H9 (cell line): ENCODE measurements around the gene COL23A1. TPM values are rescaled to one million over a fixed set of nuclear protein-coding genes. Genes with fewer than 3 reads are reported as not detected.

ENCODE experiments used
- DNase-seq: peaks from one replicate; pipeline ENCODE4 v3.0.0-alpha.2; 2017
- H2AFZ ChIP-seq: one replicate; pipeline ENCODE4 v1.6.1; 2013; ENCODE audit warnings: mild to moderate bottlenecking, low read length, control low read depth, moderate library complexity
- H2AK5ac ChIP-seq: 2 replicates; pipeline ENCODE4 v1.6.1; 2013; ENCODE audit warnings: low read length, control low read depth, mixed read lengths; ENCODE audit not compliant: insufficient read length
- H2BK120ac ChIP-seq: one replicate; pipeline ENCODE4 v1.6.1; 2013; ENCODE audit warnings: low read depth, mild to moderate bottlenecking, low read length, control low read depth, inconsistent platforms; ENCODE audit not compliant: poor library complexity, severe bottlenecking
- H2BK12ac ChIP-seq: 2 replicates; pipeline ENCODE4 v1.6.1; 2013; ENCODE audit warnings: low read length, control low read depth, mixed read lengths, low read depth; ENCODE audit not compliant: insufficient read length
- H2BK15ac ChIP-seq: 2 replicates; pipeline ENCODE4 v1.6.1; 2013; ENCODE audit warnings: low read depth, low read length, control low read depth
- H2BK20ac ChIP-seq: one replicate; pipeline ENCODE4 v1.6.1; 2013; ENCODE audit warnings: low read depth, mild to moderate bottlenecking, low read length, control low read depth, inconsistent platforms; ENCODE audit not compliant: poor library complexity, severe bottlenecking
- H2BK5ac ChIP-seq: 2 replicates; pipeline ENCODE4 v1.6.1; 2013; ENCODE audit warnings: low read length, control low read depth, mixed read lengths; ENCODE audit not compliant: insufficient read length
- H3K14ac ChIP-seq: 2 replicates; pipeline ENCODE4 v1.6.1; 2013; ENCODE audit warnings: low read length, control low read depth; ENCODE audit not compliant: insufficient read depth
- H3K18ac ChIP-seq: 2 replicates; pipeline ENCODE4 v1.6.1; 2013; ENCODE audit warnings: low read depth, mild to moderate bottlenecking, mixed read lengths, low read length, control low read depth; ENCODE audit not compliant: insufficient read length
- H3K23ac ChIP-seq: 2 replicates; pipeline ENCODE4 v1.6.1; 2013; ENCODE audit warnings: low read length, control low read depth, mixed read lengths, low read depth; ENCODE audit not compliant: insufficient read length
- H3K23me2 ChIP-seq: 2 replicates; pipeline ENCODE4 v1.6.1; 2013; ENCODE audit warnings: low read depth, mild to moderate bottlenecking, mixed read lengths, low read length, control low read depth; ENCODE audit not compliant: insufficient read length, poor library complexity, severe bottlenecking
- H3K27ac ChIP-seq: 2 replicates; pipeline ENCODE4 v1.5.1; 2013; ENCODE audit warnings: low read length, control low read depth, mixed read lengths, low read depth; ENCODE audit not compliant: insufficient read length
- H3K27me3 ChIP-seq: 2 replicates; pipeline ENCODE4 v1.6.1; 2013; ENCODE audit warnings: low read length, control low read depth, inconsistent platforms; ENCODE audit not compliant: insufficient read depth
- H3K4ac ChIP-seq: 2 replicates; pipeline ENCODE4 v1.6.1; 2013; ENCODE audit warnings: low read depth, mild to moderate bottlenecking, control low read depth, inconsistent platforms, low read length, moderate library complexity
- H3K4me1 ChIP-seq: 2 replicates; pipeline ENCODE4 v1.6.1; 2013; ENCODE audit warnings: low read length, control low read depth, inconsistent platforms; ENCODE audit not compliant: insufficient read depth
- H3K4me2 ChIP-seq: 2 replicates; pipeline ENCODE4 v1.6.1; 2013; ENCODE audit warnings: low read length, control low read depth, mixed read lengths; ENCODE audit not compliant: insufficient read length, insufficient read depth
- H3K56ac ChIP-seq: 2 replicates; pipeline ENCODE4 v1.6.1; 2013; ENCODE audit warnings: low read depth, mild to moderate bottlenecking, mixed read lengths, low read length, control low read depth; ENCODE audit not compliant: insufficient read length
- H3K79me1 ChIP-seq: 2 replicates; pipeline ENCODE4 v1.6.1; 2013; ENCODE audit warnings: low read depth, mild to moderate bottlenecking, moderate library complexity, low read length, control low read depth, inconsistent platforms; ENCODE audit not compliant: insufficient read depth, poor library complexity, severe bottlenecking
- H3K79me2 ChIP-seq: 2 replicates; pipeline ENCODE4 v1.6.1; 2013; ENCODE audit warnings: low read length, control low read depth, inconsistent platforms; ENCODE audit not compliant: insufficient read depth
- H3K9ac ChIP-seq: 2 replicates; pipeline ENCODE4 v1.6.1; 2013; ENCODE audit warnings: low read length, control low read depth, mixed read lengths; ENCODE audit not compliant: insufficient read length; ENCODE audit errors: extremely low read depth
- H3K9me3 ChIP-seq: one replicate; pipeline ENCODE4 v1.6.1; 2013; ENCODE audit warnings: low read depth, low read length, inconsistent platforms; ENCODE audit not compliant: control insufficient read depth
- H3T11ph ChIP-seq: one replicate; pipeline ENCODE4 v1.6.1; 2013; ENCODE audit warnings: mild to moderate bottlenecking, low read length, control low read depth, inconsistent platforms
- H4K20me1 ChIP-seq: one replicate; pipeline ENCODE4 v1.6.1; 2013; ENCODE audit not compliant: control insufficient read depth, insufficient read length, insufficient read depth
- H4K5ac ChIP-seq: 2 replicates; pipeline ENCODE4 v1.6.1; 2013; ENCODE audit warnings: low read depth, mild to moderate bottlenecking, mixed read lengths, low read length, control low read depth; ENCODE audit not compliant: insufficient read length
- H4K8ac ChIP-seq: replicated peaks from 2 replicates; pipeline ENCODE4 v1.6.1; 2013; ENCODE audit warnings: low read length, control low read depth, mixed read lengths, low read depth; ENCODE audit not compliant: insufficient read length
- H4K91ac ChIP-seq: 2 replicates; pipeline ENCODE4 v1.6.1; 2013; ENCODE audit warnings: low read depth, mild to moderate bottlenecking, moderate library complexity, mixed read lengths, low read length, control low read depth; ENCODE audit not compliant: insufficient read length
- H3K27ac Mint-ChIP-seq, 3 experiments: 2 replicates in 2 of 3; 3 replicates in 1 of 3; pipeline ENCODE4 v1.8.0; 2020 to 2021; ENCODE audit warnings: mixed read lengths in 3 of 3, mild to moderate bottlenecking in 1 of 3, moderate library complexity in 1 of 3
- H3K27me3 Mint-ChIP-seq: 2 replicates; pipeline ENCODE4 v1.8.0; 2021; ENCODE audit warnings: low read depth, mild to moderate bottlenecking, moderate library complexity, mixed read lengths
- H3K36me3 Mint-ChIP-seq, 3 experiments: 2 replicates in 2 of 3; 3 replicates in 1 of 3; pipeline ENCODE4 v1.8.0; 2020 to 2021; ENCODE audit warnings: low read depth in 3 of 3, mixed read lengths in 3 of 3; ENCODE audit not compliant: insufficient read depth in 1 of 3
- H3K4me1 Mint-ChIP-seq, 2 experiments: 2 replicates each; pipeline ENCODE4 v1.8.0; 2020; ENCODE audit warnings: mixed read lengths in 2 of 2
- H3K4me3 Mint-ChIP-seq, 2 experiments: 2 replicates in 1 of 2; 3 replicates in 1 of 2; pipeline ENCODE4 v1.8.0; 2020 to 2021; ENCODE audit warnings: mild to moderate bottlenecking in 2 of 2, mixed read lengths in 2 of 2, moderate library complexity in 1 of 2
- H3K9me3 Mint-ChIP-seq, 2 experiments: 2 replicates in 1 of 2; 3 replicates in 1 of 2; pipeline ENCODE4 v1.8.0; 2020; ENCODE audit warnings: mild to moderate bottlenecking in 2 of 2, mixed read lengths in 2 of 2, moderate library complexity in 1 of 2
- CTCF ChIP-seq: fragments of 200-600 bp; sonication (generic); conservative IDR thresholded peaks from 3 replicates; pipeline ENCODE4 v1.8.0; 2021; ENCODE audit warnings: antibody characterized with exemption, mild to moderate bottlenecking
- WGBS: extraction: QIAGEN DNeasy Blood & Tissue Kit; methylation state at CpG from one replicate; pipeline ENCODE4 v1.1.7; 2013; ENCODE audit warnings: missing lambda C conversion rate, low lambda C conversion rate, mixed read lengths; ENCODE audit not compliant: insufficient read length; ENCODE audit errors: extremely low coverage; 5-methylcytosine and 5-hydroxymethylcytosine counted together
- total RNA-seq: library from RNA; stranded (reverse); gene quantifications from 2 replicates; pipeline ENCODE4 v1.2.1, GENCODE V29; 2021

The COL23A1 gene
- total RNA-seq, 1 experiment from 2014 or later: 2.6 TPM

- Mint-ChIP-seq H3K4me1 (peaks cover 26 to 51% of the 10 kb centered on the region in 2 experiments), H3K27ac (peak overlapping the region in 2 of 3 experiments; percentile 8 to 14; a peak in 1 of 7 replicates)
- H3K27me3 ChIP-seq: no peaks in the 10 kb centered on the region
Observed at GRCh38 chr5:178465861-178466288, 124.3 kb downstream of the COL23A1 start.

More at GRCh38 chr5:178465861-178466288, 124.3 kb downstream of the COL23A1 start:
- Mint-ChIP-seq H3K4me3 (no peak overlapping the region), H3K9me3 (no peaks in the 10 kb centered on the region), H3K36me3 (no peaks in the 10 kb centered on the region), H3K27me3 (peaks cover 3% of the 10 kb centered on the region; the same call in 1 of the 2 replicates)
- Histone ChIP-seq H3K79me2 (0 out of 2 replicates have a peak, but pooled peaks cover 1% of the 10 kb centered on the region), H2BK20ac (no peak overlapping the region), H3K23ac (no peak overlapping the region), H3K27ac (no peak overlapping the region), H2AFZ (no peak overlapping the region), H3K9ac (no peak overlapping the region), H4K91ac (no peak overlapping the region), H3K79me1 (no peaks in the 10 kb centered on the region), H4K5ac (no peak overlapping the region), H3K14ac (no peak overlapping the region), H4K8ac (no peak overlapping the region), H3K9me3 (no peaks in the 10 kb centered on the region), H2BK120ac (no peak overlapping the region), H4K20me1 (no peaks in the 10 kb centered on the region), H3K56ac (no peak overlapping the region), H3K23me2 (no peaks in the 10 kb centered on the region), H2BK12ac (no peak overlapping the region), H2BK15ac (no peak overlapping the region), H2BK5ac (no peak overlapping the region), H3K4ac (no peak overlapping the region), H3K4me1 (peaks cover 5% of the 10 kb centered on the region; the same call in 1 of the 2 replicates), H2AK5ac (no peak overlapping the region), H3K4me2 (no peak overlapping the region), H3T11ph (no peak overlapping the region), H3K18ac (no peak overlapping the region)
- TF ChIP-seq CTCF: no peak
- DNase-seq: no peak
- WGBS: no CpG with 5 or more reads among the region's 16 CpGs
